ENCODE measurements around the gene ADGRA1.

DNA sequence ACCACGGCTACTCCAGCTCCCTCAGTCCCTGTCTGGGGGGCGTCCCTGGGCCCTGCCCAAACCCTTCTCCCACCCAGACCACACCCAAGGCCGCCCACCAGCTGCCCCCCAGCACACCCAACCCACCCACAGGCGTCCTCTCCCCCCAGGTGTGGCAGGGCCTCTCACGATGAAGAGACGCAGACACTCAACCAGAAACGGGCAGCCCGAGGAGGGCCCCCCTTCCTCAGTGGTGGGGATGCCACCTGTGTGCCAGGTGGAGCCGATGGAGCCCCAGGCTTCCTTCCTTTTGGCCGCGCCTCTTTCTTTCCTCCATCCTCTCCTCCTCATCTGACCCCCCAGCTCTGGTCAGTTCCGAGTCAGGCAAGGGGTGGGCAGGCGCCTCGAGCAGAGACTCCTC lies 28.7 kb downstream of the ADGRA1 start:
- no peak for TF ChIP-seq FOXK2 (IDR thresholded peaks at IDR 0.05)
- TF ChIP-seq BHLHE40 (IDR thresholded peaks at IDR 0.05; ENCODE audit: borderline replicate concordance): no peak
- no peak for TF ChIP-seq L3MBTL2 (conservative IDR thresholded peaks at IDR 0.05)
- no peak for TF ChIP-seq FOXA1 (IDR thresholded peaks at IDR 0.05)
- no peak for TF ChIP-seq CTBP1 (IDR thresholded peaks at IDR 0.05; ENCODE audit: borderline replicate concordance)
- no peak for TF ChIP-seq SP1 (IDR thresholded peaks at IDR 0.05)
- no peak for TF ChIP-seq HDGF (IDR thresholded peaks at IDR 0.05; ENCODE audit: borderline replicate concordance)
- no peak for TF ChIP-seq TARDBP (IDR thresholded peaks at IDR 0.05)

Measured in HEK293T (cell line).